ENCODE data around the gene CLIC2. TPM values are rescaled to one million over a fixed set of nuclear protein-coding genes. Genes with fewer than 3 reads are reported as not detected.
"Not testable (repeated sequence)": the region's sequence is repeated elsewhere in the genome, so short reads cannot be mapped to it uniquely, and the experiment has no call there.

The CLIC2 gene
- total and polyA plus RNA-seq, 12 donors: 4.8 to 22.0 (median 11.1) TPM

GRCh38 chrX:155335337-155335712 lies 911 bp upstream of the CLIC2 start:
- intact Hi-C loops (cut with DNase I); H3K36me3 ChIP-seq (replicated peaks in 1 of 2); H3K4me3 ChIP-seq; DNase-seq; H3K9me3 ChIP-seq (replicated peaks in 1 of 3); H3K4me1 ChIP-seq (replicated peaks in 1 of 2); H3K27me3 ChIP-seq: not testable (repeated sequence)
- WGBS, 4 donors: 57 to 83% (median 67%) methylated on average over 1 of the region's 1 CpG
- peak overlapping the region in 2 of 5 donors; percentile 22 to 34 for H3K27ac ChIP-seq

GRCh38 chrX:155333544-155334100 lies 792 bp downstream of the CLIC2 start:
- H3K27ac ChIP-seq: peak overlapping the region in 1 of 5 donors; percentile 22
- peak overlapping the region in 1 of 4 donors; percentile 44 for H3K4me3 ChIP-seq
- no peak for DNase-seq
- H3K36me3 ChIP-seq (replicated peaks in 1 of 2): no peaks in the 10 kb centered on the region
- no peaks in the 10 kb centered on the region for H3K27me3 ChIP-seq
- intact Hi-C loops (cut with DNase I): no loop called here
- H3K4me1 ChIP-seq (replicated peaks in 1 of 2): no peaks in the 10 kb centered on the region
- H3K9me3 ChIP-seq (replicated peaks in 1 of 3): no peaks in the 10 kb centered on the region
- WGBS, 4 donors: 55 to 72% (median 61%) methylated on average over 2 of the region's 2 CpGs
- TF ChIP-seq CTCF (IDR thresholded peaks at IDR 0.05) (no peak), POLR2A (IDR thresholded peaks at IDR 0.05) (no peak)

GRCh38 chrX:155330992-155331391 lies 3.4 kb downstream of the CLIC2 start:
- H3K27ac ChIP-seq: no peak overlapping the region
- intact Hi-C loops (cut with DNase I): no loop called here
- H3K4me1 ChIP-seq (replicated peaks in 1 of 2): no peaks in the 10 kb centered on the region
- no peaks in the 10 kb centered on the region for H3K27me3 ChIP-seq
- H3K36me3 ChIP-seq (replicated peaks in 1 of 2): no peaks in the 10 kb centered on the region
- H3K9me3 ChIP-seq (replicated peaks in 1 of 3): no peaks in the 10 kb centered on the region
- H3K4me3 ChIP-seq: no peak overlapping the region
- 41 to 69% (median 56%) methylated on average over 2 of the region's 2 CpGs for WGBS, 4 donors
- TF ChIP-seq POLR2A (IDR thresholded peaks at IDR 0.05) (no peak), CTCF (IDR thresholded peaks at IDR 0.05) (no peak)
- no peak for DNase-seq

GRCh38 chrX:155329293-155329692 lies 5.1 kb downstream of the CLIC2 start:
- TF ChIP-seq POLR2A (IDR thresholded peaks at IDR 0.05) (no peak), CTCF (IDR thresholded peaks at IDR 0.05) (no peak)
- Histone ChIP-seq H3K27ac (no peak overlapping the region), H3K9me3 (replicated peaks in 1 of 3) (no peaks in the 10 kb centered on the region), H3K36me3 (replicated peaks in 1 of 2) (no peaks in the 10 kb centered on the region), H3K4me3 (no peak overlapping the region), H3K27me3 (no peaks in the 10 kb centered on the region), H3K4me1 (replicated peaks in 1 of 2) (no peaks in the 10 kb centered on the region)
- intact Hi-C loops (cut with DNase I): no loop called here
- DNase-seq: no peak
- 43 to 75% (median 64%) methylated on average over 4 of the region's 4 CpGs for WGBS, 4 donors

- TF ChIP-seq POLR2A (IDR thresholded peaks at IDR 0.05) (no peak), CTCF (IDR thresholded peaks at IDR 0.05) (no peak)
- H3K36me3 ChIP-seq (replicated peaks in 1 of 2): no peaks in the 10 kb centered on the region
- intact Hi-C loops (cut with DNase I): no loop called here
- no peak overlapping the region for H3K27ac ChIP-seq
- no peak for DNase-seq
- WGBS, 4 donors: 48 to 54% (median 52%) methylated on average over 2 of the region's 2 CpGs
- no peak overlapping the region for H3K4me3 ChIP-seq
- H3K4me1 ChIP-seq (replicated peaks in 1 of 2): no peaks in the 10 kb centered on the region
- H3K27me3 ChIP-seq: no peaks in the 10 kb centered on the region
- no peaks in the 10 kb centered on the region for H3K9me3 ChIP-seq (replicated peaks in 1 of 3)
Observed at GRCh38 chrX:155326610-155327009, 7.8 kb downstream of the CLIC2 start.
